Transverse colon (tissue), 3 donors: ENCODE data around the gene ASH1L.
"Not testable (repeated sequence)": the region's sequence is repeated elsewhere in the genome, so short reads cannot be mapped to it uniquely, and the experiment has no call there.

Experiments
- POLR2A ChIP-seq: fragments of 450-650 bp; IDR thresholded peaks from one replicate; pipeline ENCODE4 v1.6.1; 2016; ENCODE audit warnings: antibody characterized with exemption, mild to moderate bottlenecking, moderate library complexity
- TF ChIP-seq, protein P1 (sequence below), 5 experiments: fragments of 200-600 bp in 3 of 5; fragments of 450-650 bp in 2 of 5; sonication (generic) in 3 of 5; IDR thresholded peaks; 1 replicate in 2 of 5; 2 replicates in 3 of 5; pipeline ENCODE4 v1.5.1; 2016 to 2017; ENCODE audit warnings: antibody characterized with exemption in 5 of 5, inconsistent platforms in 3 of 5, mild to moderate bottlenecking in 2 of 5, moderate library complexity in 1 of 5

DNA sequence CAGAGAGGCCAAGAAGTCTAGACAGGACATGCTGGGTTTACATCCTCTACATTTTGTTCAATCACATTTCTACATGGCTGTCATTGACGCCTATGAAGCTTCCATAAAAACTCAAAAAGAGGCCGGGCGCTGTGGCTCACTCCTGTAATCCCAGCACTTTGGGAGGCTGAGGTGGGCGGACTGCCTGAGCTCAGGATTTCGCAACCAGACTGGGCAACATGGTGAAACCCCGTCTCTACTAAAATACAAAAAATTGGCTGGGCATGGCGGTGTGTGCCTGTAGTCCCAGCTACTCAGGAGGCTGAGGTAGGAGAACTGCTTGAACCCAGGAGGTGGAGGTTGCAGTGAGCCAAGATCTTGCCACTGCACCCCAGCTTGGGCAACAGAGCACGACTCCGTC lies 150.8 kb downstream of the ASH1L start:
- TF ChIP-seq, protein P1, sequence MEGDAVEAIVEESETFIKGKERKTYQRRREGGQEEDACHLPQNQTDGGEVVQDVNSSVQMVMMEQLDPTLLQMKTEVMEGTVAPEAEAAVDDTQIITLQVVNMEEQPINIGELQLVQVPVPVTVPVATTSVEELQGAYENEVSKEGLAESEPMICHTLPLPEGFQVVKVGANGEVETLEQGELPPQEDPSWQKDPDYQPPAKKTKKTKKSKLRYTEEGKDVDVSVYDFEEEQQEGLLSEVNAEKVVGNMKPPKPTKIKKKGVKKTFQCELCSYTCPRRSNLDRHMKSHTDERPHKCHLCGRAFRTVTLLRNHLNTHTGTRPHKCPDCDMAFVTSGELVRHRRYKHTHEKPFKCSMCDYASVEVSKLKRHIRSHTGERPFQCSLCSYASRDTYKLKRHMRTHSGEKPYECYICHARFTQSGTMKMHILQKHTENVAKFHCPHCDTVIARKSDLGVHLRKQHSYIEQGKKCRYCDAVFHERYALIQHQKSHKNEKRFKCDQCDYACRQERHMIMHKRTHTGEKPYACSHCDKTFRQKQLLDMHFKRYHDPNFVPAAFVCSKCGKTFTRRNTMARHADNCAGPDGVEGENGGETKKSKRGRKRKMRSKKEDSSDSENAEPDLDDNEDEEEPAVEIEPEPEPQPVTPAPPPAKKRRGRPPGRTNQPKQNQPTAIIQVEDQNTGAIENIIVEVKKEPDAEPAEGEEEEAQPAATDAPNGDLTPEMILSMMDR (IDR thresholded peaks at IDR 0.05), result not testable (repeated sequence)
- TF ChIP-seq POLR2A, result not testable (repeated sequence)
